ENCODE data around the gene ATF6B.

GRCh38 chr6:32174416-32174815, 46.4 kb upstream of the ATF6B start:
- TF ChIP-seq CTCF (IDR thresholded peaks at IDR 0.05) (no peak), POLR2A (IDR thresholded peaks at IDR 0.05) (no peak)

Measured in breast epithelium (tissue), 3 donors.